ENCODE results near the gene MAPRE3.

DNA sequence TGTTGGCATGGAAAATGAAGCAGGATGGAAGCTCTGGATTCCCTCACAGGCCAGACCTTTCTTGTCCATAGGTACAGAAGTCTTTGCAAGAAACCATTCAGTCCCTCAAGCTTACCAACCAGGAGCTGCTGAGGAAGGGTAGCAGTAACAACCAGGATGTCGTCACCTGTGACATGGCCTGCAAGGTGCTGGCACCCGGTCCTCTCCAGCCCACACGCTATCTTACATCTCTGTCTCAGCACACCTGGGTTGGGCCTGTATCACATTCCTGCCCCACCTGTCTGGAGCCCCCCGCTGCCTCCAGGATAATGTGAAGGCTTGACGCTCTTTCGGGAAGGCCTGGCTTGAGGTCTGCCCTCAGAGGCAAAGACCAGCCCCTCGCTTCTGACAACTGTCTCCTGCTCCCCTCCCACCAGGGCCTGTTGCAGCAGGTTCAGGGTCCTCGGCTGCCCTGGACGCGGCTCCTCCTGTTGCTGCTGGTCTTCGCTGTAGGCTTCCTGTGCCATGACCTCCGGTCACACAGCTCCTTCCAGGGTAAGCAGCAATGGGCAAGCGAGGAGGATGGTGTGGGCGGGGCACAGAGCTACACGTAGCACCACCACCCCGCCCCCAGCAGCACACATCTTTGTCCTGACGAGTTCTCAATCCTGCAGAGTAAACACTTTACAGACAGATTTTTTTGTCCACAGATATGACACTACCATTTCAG, 68.3 kb downstream of the MAPRE3 start:
- TF ChIP-seq, protein P1, sequence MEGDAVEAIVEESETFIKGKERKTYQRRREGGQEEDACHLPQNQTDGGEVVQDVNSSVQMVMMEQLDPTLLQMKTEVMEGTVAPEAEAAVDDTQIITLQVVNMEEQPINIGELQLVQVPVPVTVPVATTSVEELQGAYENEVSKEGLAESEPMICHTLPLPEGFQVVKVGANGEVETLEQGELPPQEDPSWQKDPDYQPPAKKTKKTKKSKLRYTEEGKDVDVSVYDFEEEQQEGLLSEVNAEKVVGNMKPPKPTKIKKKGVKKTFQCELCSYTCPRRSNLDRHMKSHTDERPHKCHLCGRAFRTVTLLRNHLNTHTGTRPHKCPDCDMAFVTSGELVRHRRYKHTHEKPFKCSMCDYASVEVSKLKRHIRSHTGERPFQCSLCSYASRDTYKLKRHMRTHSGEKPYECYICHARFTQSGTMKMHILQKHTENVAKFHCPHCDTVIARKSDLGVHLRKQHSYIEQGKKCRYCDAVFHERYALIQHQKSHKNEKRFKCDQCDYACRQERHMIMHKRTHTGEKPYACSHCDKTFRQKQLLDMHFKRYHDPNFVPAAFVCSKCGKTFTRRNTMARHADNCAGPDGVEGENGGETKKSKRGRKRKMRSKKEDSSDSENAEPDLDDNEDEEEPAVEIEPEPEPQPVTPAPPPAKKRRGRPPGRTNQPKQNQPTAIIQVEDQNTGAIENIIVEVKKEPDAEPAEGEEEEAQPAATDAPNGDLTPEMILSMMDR (conservative IDR thresholded peaks at IDR 0.05 in 1 of 2, IDR thresholded peaks at IDR 0.05 in 1 of 2; ENCODE audit: low read depth in 1 of 2, low read length in 2 of 2), result no peak
- no peak for TF ChIP-seq EZH2 (IDR thresholded peaks at IDR 0.05; ENCODE audit: low read length, missing control alignments)

Measured in fibroblast of lung (primary cell).